Adrenal gland (tissue), 5 donors: ENCODE data around the gene VPS11.

ENCODE experiments used
- CTCF ChIP-seq, 6 experiments: fragments of 450-650 bp in 4 of 6; fragments of 200-600 bp in 2 of 6; sonication (generic) in 1 of 6; IDR thresholded peaks; 1 replicate in 5 of 6; 2 replicates in 1 of 6; pipeline versions ENCODE4 v1.5.1 to v1.8.0; 2016 to 2021; ENCODE audit warnings: antibody characterized with exemption in 6 of 6, mild to moderate bottlenecking in 2 of 6, moderate library complexity in 1 of 6
- POLR2A ChIP-seq, 2 donors: fragments of 450-650 bp; IDR thresholded peaks; one replicate each; pipeline ENCODE4 v1.6.1; 2017; ENCODE audit warnings: antibody characterized with exemption in 2 of 2, mild to moderate bottlenecking in 2 of 2, moderate library complexity in 1 of 2
- donor health status: DM: no; HTN: no; CAD: no.

GRCh38 chr11:119027561-119028345 is 39.9 kb upstream of the VPS11 start:
- TF ChIP-seq CTCF (IDR thresholded peaks at IDR 0.05), result no peak
- TF ChIP-seq POLR2A (IDR thresholded peaks at IDR 0.05), result no peak
